ENCODE measurements around the gene PRPF19. TPM values are rescaled to one million over a fixed set of nuclear protein-coding genes. Genes with fewer than 3 reads are reported as not detected.

Gene PRPF19
- polyA plus RNA-seq, 1 donor (not counting 4 experiments of a cell fraction or from before 2014, with no cell fraction given) = 35.4 TPM

DNA sequence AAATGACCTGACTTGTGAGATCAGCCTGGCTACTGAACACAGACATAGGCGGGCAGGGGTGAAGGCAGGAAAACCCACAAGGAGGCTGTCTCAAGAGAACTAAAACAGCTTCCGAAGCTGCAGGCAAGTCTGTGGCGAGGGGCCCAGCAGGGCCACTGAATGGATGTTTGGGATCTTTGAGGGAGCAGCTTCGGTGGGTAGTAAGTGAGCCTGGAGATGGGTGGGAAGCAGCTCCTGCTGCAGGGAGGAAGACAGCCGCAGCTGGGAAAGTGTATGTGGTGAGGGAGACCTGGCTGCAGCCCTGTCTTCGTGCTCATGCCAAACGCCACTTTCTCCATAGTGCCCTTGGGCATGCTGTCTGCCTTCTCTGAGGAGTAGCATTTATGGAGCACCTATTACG lies 61.0 kb downstream of the PRPF19 start:
- H3K36me3 ChIP-seq (ENCODE audit: control insufficient read depth in 2 of 2, extremely low read depth in 1 of 2, insufficient read depth in 2 of 2, low read length in 2 of 2) = peaks cover 19 to 39% of the 10 kb centered on the region in 2 experiments
- TF ChIP-seq, protein P1, sequence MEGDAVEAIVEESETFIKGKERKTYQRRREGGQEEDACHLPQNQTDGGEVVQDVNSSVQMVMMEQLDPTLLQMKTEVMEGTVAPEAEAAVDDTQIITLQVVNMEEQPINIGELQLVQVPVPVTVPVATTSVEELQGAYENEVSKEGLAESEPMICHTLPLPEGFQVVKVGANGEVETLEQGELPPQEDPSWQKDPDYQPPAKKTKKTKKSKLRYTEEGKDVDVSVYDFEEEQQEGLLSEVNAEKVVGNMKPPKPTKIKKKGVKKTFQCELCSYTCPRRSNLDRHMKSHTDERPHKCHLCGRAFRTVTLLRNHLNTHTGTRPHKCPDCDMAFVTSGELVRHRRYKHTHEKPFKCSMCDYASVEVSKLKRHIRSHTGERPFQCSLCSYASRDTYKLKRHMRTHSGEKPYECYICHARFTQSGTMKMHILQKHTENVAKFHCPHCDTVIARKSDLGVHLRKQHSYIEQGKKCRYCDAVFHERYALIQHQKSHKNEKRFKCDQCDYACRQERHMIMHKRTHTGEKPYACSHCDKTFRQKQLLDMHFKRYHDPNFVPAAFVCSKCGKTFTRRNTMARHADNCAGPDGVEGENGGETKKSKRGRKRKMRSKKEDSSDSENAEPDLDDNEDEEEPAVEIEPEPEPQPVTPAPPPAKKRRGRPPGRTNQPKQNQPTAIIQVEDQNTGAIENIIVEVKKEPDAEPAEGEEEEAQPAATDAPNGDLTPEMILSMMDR (optimal IDR thresholded peaks at IDR 0.05 in 1 of 3, IDR thresholded peaks at IDR 0.05 in 1 of 3, conservative IDR thresholded peaks at IDR 0.05 in 1 of 3; ENCODE audit: extremely low read depth in 1 of 3, insufficient read depth in 2 of 3, low read length in 3 of 3) = no peak
- TF ChIP-seq EZH2 (IDR thresholded peaks at IDR 0.05; ENCODE audit: low read length) = no peak
- no peak for FAIRE-seq
- H3K27ac ChIP-seq (ENCODE audit: control insufficient read depth, insufficient read depth, low read length) = no peak overlapping the region
- no peaks in the 10 kb centered on the region for H3K27me3 ChIP-seq (ENCODE audit: control insufficient read depth, extremely low read depth, insufficient read depth, low read length)
- no peak for DNase-seq (ENCODE audit: low read depth, low spot score)
- no peak overlapping the region for H3K9ac ChIP-seq (ENCODE audit: control insufficient read depth, extremely low read depth, insufficient read depth, low read length)
- peaks cover 8% of the 10 kb centered on the region for H4K20me1 ChIP-seq (ENCODE audit: control insufficient read depth, extremely low read depth, insufficient read depth, low read length)
- H3K79me2 ChIP-seq (ENCODE audit: control insufficient read depth, insufficient read depth, low read length) = peaks cover 44% of the 10 kb centered on the region
- dilution Hi-C loops (cut with MboI; ENCODE audit: extremely low pct_ligation_motif_present, low sequenced_read_pairs) = no loop called here
- no peaks in the 10 kb centered on the region for H3K9me1 ChIP-seq (ENCODE audit: control insufficient read depth, extremely low read depth, insufficient read depth, low read length)
- peaks cover 29% of the 10 kb centered on the region for H3K4me1 ChIP-seq (ENCODE audit: control insufficient read depth, extremely low read depth, insufficient read depth, low read length)
- H3K4me3 ChIP-seq (ENCODE audit: control insufficient read depth in 2 of 3, extremely low read depth in 1 of 3, insufficient read depth in 2 of 3, low read depth in 1 of 3, low read length in 3 of 3) = no peak overlapping the region
- H3K9me3 ChIP-seq (ENCODE audit: control insufficient read depth, low read depth, low read length) = no peaks in the 10 kb centered on the region
- H2AFZ ChIP-seq (ENCODE audit: control insufficient read depth, low read length) = no peak overlapping the region
- peak overlapping the region; percentile 96 for H3K4me2 ChIP-seq (ENCODE audit: control insufficient read depth, extremely low read depth, insufficient read depth, low read depth, low read length)

DNA sequence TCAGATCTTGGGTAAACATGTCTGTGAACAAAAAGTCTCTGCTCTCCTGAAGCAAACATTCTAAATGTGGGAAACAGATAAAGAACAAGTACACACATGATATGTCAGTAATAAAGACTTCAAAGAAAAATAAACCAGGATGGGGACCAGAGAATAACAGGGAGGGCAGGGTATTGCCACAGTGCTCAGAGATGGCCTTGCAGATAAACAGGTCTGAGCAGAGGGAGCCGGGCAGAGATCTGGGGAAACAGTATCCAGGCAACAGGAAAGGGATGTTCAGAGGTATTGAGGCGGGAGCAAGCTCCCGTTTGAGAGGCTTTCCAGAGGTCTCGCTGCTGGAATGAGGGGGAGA lies 61.5 kb downstream of the PRPF19 start:
- FAIRE-seq = no peak
- H3K4me2 ChIP-seq (ENCODE audit: control insufficient read depth, extremely low read depth, insufficient read depth, low read depth, low read length) = peak overlapping the region; percentile 96
- H3K4me3 ChIP-seq (ENCODE audit: control insufficient read depth in 2 of 3, extremely low read depth in 1 of 3, insufficient read depth in 2 of 3, low read depth in 1 of 3, low read length in 3 of 3) = peak overlapping the region in 2 of 3 experiments; percentile 72 to 96

More for the DNA sequence above, 61.5 kb downstream of the PRPF19 start:
- Histone ChIP-seq H3K27me3 (ENCODE audit: control insufficient read depth, extremely low read depth, insufficient read depth, low read length) (no peaks in the 10 kb centered on the region), H3K36me3 (ENCODE audit: control insufficient read depth in 2 of 2, extremely low read depth in 1 of 2, insufficient read depth in 2 of 2, low read length in 2 of 2) (peaks cover 19 to 34% of the 10 kb centered on the region in 2 experiments), H2AFZ (ENCODE audit: control insufficient read depth, low read length) (no peak overlapping the region), H4K20me1 (ENCODE audit: control insufficient read depth, extremely low read depth, insufficient read depth, low read length) (peaks cover 8% of the 10 kb centered on the region), H3K9me1 (ENCODE audit: control insufficient read depth, extremely low read depth, insufficient read depth, low read length) (no peaks in the 10 kb centered on the region), H3K9me3 (ENCODE audit: control insufficient read depth, low read depth, low read length) (no peaks in the 10 kb centered on the region), H3K4me1 (ENCODE audit: control insufficient read depth, extremely low read depth, insufficient read depth, low read length) (peaks cover 29% of the 10 kb centered on the region), H3K27ac (ENCODE audit: control insufficient read depth, insufficient read depth, low read length) (no peak overlapping the region), H3K9ac (ENCODE audit: control insufficient read depth, extremely low read depth, insufficient read depth, low read length) (peak overlapping the region; percentile 97), H3K79me2 (ENCODE audit: control insufficient read depth, insufficient read depth, low read length) (peaks cover 44% of the 10 kb centered on the region)
- DNase-seq (ENCODE audit: low read depth, low spot score) = no peak
- TF ChIP-seq, protein P1 (optimal IDR thresholded peaks at IDR 0.05 in 1 of 3, IDR thresholded peaks at IDR 0.05 in 1 of 3, conservative IDR thresholded peaks at IDR 0.05 in 1 of 3; ENCODE audit: extremely low read depth in 1 of 3, insufficient read depth in 2 of 3, low read length in 3 of 3) = no peak
- no peak for TF ChIP-seq EZH2 (IDR thresholded peaks at IDR 0.05; ENCODE audit: low read length)
- dilution Hi-C loops (cut with MboI; ENCODE audit: extremely low pct_ligation_motif_present, low sequenced_read_pairs) = no loop called here
